ENCODE results near the gene LIN28B. TPM values are rescaled to one million over a fixed set of nuclear protein-coding genes. Genes with fewer than 3 reads are reported as not detected.

LIN28B gene
- total and polyA plus RNA-seq, 12 donors = 0.08 to 8.7 (median 0.09) TPM; not detected in 7

- H3K9me3 ChIP-seq (replicated peaks in 1 of 3) = no peaks in the 10 kb centered on the region
- intact Hi-C loops (cut with DNase I) = no loop called here
- DNase-seq = no peak
- no peaks in the 10 kb centered on the region for H3K4me1 ChIP-seq (replicated peaks in 1 of 2)
- no peak for TF ChIP-seq CTCF (IDR thresholded peaks at IDR 0.05)
- no peak for TF ChIP-seq POLR2A (IDR thresholded peaks at IDR 0.05)
- H3K36me3 ChIP-seq (replicated peaks in 1 of 2) = no peaks in the 10 kb centered on the region
- H3K4me3 ChIP-seq = no peak overlapping the region
- WGBS, 4 donors = 61 to 74% (median 70%) methylated on average over 5 of the region's 5 CpGs
- H3K27me3 ChIP-seq = no peaks in the 10 kb centered on the region
- H3K27ac ChIP-seq = no peak overlapping the region
Measured at GRCh38 chr6:105116150-105116549, 159.2 kb downstream of the LIN28B start.

GRCh38 chr6:105120570-105120969 is 163.7 kb downstream of the LIN28B start:
- 79 to 87% (median 85%) methylated on average over 5 of the region's 5 CpGs for whole genome bisulfite sequencing, 4 donors
- no peak for TF ChIP-seq POLR2A (IDR thresholded peaks at IDR 0.05)
- TF ChIP-seq CTCF (IDR thresholded peaks at IDR 0.05) = no peak
- intact Hi-C loops (cut with DNase I) = no loop called here
- Histone ChIP-seq H3K9me3 (replicated peaks in 1 of 3) (no peaks in the 10 kb centered on the region), H3K27me3 (no peaks in the 10 kb centered on the region), H3K4me1 (replicated peaks in 1 of 2) (no peaks in the 10 kb centered on the region), H3K4me3 (no peak overlapping the region), H3K36me3 (replicated peaks in 1 of 2) (no peaks in the 10 kb centered on the region), H3K27ac (no peak overlapping the region)
- no peak for DNase-seq

GRCh38 chr6:105121981-105122380 is 165.1 kb downstream of the LIN28B start:
- H3K36me3 ChIP-seq (replicated peaks in 1 of 2) = no peaks in the 10 kb centered on the region
- intact Hi-C loops (cut with DNase I) = no loop called here
- no peaks in the 10 kb centered on the region for H3K9me3 ChIP-seq (replicated peaks in 1 of 3)
- WGBS, 4 donors = 77 to 85% (median 85%) methylated on average over 3 of the region's 3 CpGs
- H3K4me3 ChIP-seq = no peak overlapping the region
- H3K27ac ChIP-seq = no peak overlapping the region
- no peaks in the 10 kb centered on the region for H3K4me1 ChIP-seq (replicated peaks in 1 of 2)
- TF ChIP-seq CTCF (IDR thresholded peaks at IDR 0.05) (no peak), POLR2A (IDR thresholded peaks at IDR 0.05) (no peak)
- no peaks in the 10 kb centered on the region for H3K27me3 ChIP-seq
- no peak for DNase-seq

- TF ChIP-seq POLR2A (IDR thresholded peaks at IDR 0.05) = no peak
- no peak for TF ChIP-seq CTCF (IDR thresholded peaks at IDR 0.05)
- Histone ChIP-seq H3K9me3 (replicated peaks in 1 of 3) (no peaks in the 10 kb centered on the region), H3K4me3 (no peak overlapping the region), H3K27ac (no peak overlapping the region), H3K36me3 (replicated peaks in 1 of 2) (no peaks in the 10 kb centered on the region), H3K27me3 (no peaks in the 10 kb centered on the region), H3K4me1 (replicated peaks in 1 of 2) (no peaks in the 10 kb centered on the region)
- DNase-seq = no peak
- intact Hi-C loops (cut with DNase I) = no loop called here
- WGBS, 4 donors = 45 to 60% (median 47%) methylated on average over 6 of the region's 6 CpGs
Measured at GRCh38 chr6:105122717-105123116, 165.8 kb downstream of the LIN28B start.

Small RNA genes within 50 kb of the gene (small RNA-seq; reads per million reads assigned to genes)
- gene RNU6-1106P = 0 reads per million in 2 donors

Other genes starting within 250 kb of the LIN28B start
- gene HACE1, start 97.2 kb upstream of the LIN28B start, total RNA-seq = 10 to 100 TPM in 7 of 9 donors, 1 to 10 TPM in 2; 8.5 to 14.2 (median 12.8) TPM
- 1 to 10 TPM; 5.6 to 8.0 (median 5.9) TPM for gene HACE1, start 97.2 kb upstream of the LIN28B start, polyA plus RNA-seq
- gene POPDC3, start 222.9 kb downstream of the LIN28B start, total RNA-seq = under 1 TPM in 2 of 9 donors, not detected in 7; 0.46 to 0.61 TPM
- gene POPDC3, start 222.9 kb downstream of the LIN28B start, polyA plus RNA-seq = under 1 TPM in 2 of 3 donors, not detected in 1; 0.32 to 0.37 TPM

Measured in adrenal gland (tissue), 12 donors.